ENCODE measurements around the gene UBL3. TPM values are rescaled to one million over a fixed set of nuclear protein-coding genes. Genes with fewer than 3 reads are reported as not detected.

Gene UBL3
- total RNA-seq, 3 donors from 2014 or later (not counting 1 experiment from before 2014, with no cell fraction given) = 29.6 to 36.0 (median 31.5) TPM

- intact Hi-C loops (cut with micrococcal nuclease) = loop anchor here (2.0 kb wide), 1 partner anchor 14 kb away; no protein-coding TSS in a partner anchor
- Mint-ChIP-seq H3K9me3 (no peaks in the 10 kb centered on the region), H3K36me3 (no peaks in the 10 kb centered on the region), H3K27me3 (ENCODE audit: low read depth in 2 of 2) (no peaks in the 10 kb centered on the region), H3K4me1 (peaks cover 31 to 37% of the 10 kb centered on the region in 2 donors), H3K27ac (no peak overlapping the region), H3K4me3 (no peak overlapping the region)
- ATAC-seq (no peak), DNase-seq (no peak)
- Histone ChIP-seq H3K27me3 (ENCODE audit: control insufficient read depth, insufficient read depth, low read length) (no peaks in the 10 kb centered on the region), H3K4me1 (ENCODE audit: control insufficient read depth, insufficient read depth, low read length) (no peaks in the 10 kb centered on the region), H3K36me3 (ENCODE audit: control insufficient read depth, insufficient read depth, low read length) (no peaks in the 10 kb centered on the region), H3K4me3 (ENCODE audit: low read length) (no peak overlapping the region), H3K27ac (ENCODE audit: low read length) (no peak overlapping the region), H3K9me3 (ENCODE audit: control insufficient read depth, insufficient read depth, low read length) (no peaks in the 10 kb centered on the region)
- no CpG with 5 or more reads among the region's 1 CpG for WGBS (ENCODE audit: insufficient coverage)
- no peak for TF ChIP-seq CTCF (IDR thresholded peaks at IDR 0.05)
Measured at GRCh38 chr13:29786698-29787097, 63.7 kb downstream of the UBL3 start.

GRCh38 chr13:29785978-29786377 is 64.4 kb downstream of the UBL3 start:
- Histone ChIP-seq H3K9me3 (ENCODE audit: control insufficient read depth, insufficient read depth, low read length) (no peaks in the 10 kb centered on the region), H3K4me3 (ENCODE audit: low read length) (no peak overlapping the region), H3K4me1 (ENCODE audit: control insufficient read depth, insufficient read depth, low read length) (no peaks in the 10 kb centered on the region), H3K27ac (ENCODE audit: low read length) (no peak overlapping the region), H3K27me3 (ENCODE audit: control insufficient read depth, insufficient read depth, low read length) (no peaks in the 10 kb centered on the region), H3K36me3 (ENCODE audit: control insufficient read depth, insufficient read depth, low read length) (no peaks in the 10 kb centered on the region)
- ATAC-seq = no peak
- no peaks in the 10 kb centered on the region for H3K27me3 Mint-ChIP-seq (ENCODE audit: low read depth in 2 of 2)
- no peak overlapping the region for H3K27ac Mint-ChIP-seq
- H3K4me1 Mint-ChIP-seq = peaks cover 24 to 30% of the 10 kb centered on the region in 2 donors
- no peaks in the 10 kb centered on the region for H3K36me3 Mint-ChIP-seq
- no peak overlapping the region for H3K4me3 Mint-ChIP-seq
- no peak for TF ChIP-seq CTCF (IDR thresholded peaks at IDR 0.05)
- DNase-seq = no peak
- intact Hi-C loops (cut with micrococcal nuclease) = loop anchor here (2.0 kb wide), 1 partner anchor 15 kb away; no protein-coding TSS in a partner anchor
- H3K9me3 Mint-ChIP-seq = no peaks in the 10 kb centered on the region

- H3K27me3 ChIP-seq (ENCODE audit: control insufficient read depth, insufficient read depth, low read length) = no peaks in the 10 kb centered on the region
- H3K9me3 ChIP-seq (ENCODE audit: control insufficient read depth, insufficient read depth, low read length) = no peaks in the 10 kb centered on the region
- no peaks in the 10 kb centered on the region for H3K36me3 Mint-ChIP-seq
- H3K4me1 ChIP-seq (ENCODE audit: control insufficient read depth, insufficient read depth, low read length) = no peaks in the 10 kb centered on the region
- DNase-seq (no peak), ATAC-seq (no peak)
- WGBS (ENCODE audit: insufficient coverage) = 50% methylated on average over 1 of the region's 1 CpG
- no peaks in the 10 kb centered on the region for H3K27me3 Mint-ChIP-seq (ENCODE audit: low read depth in 2 of 2)
- no peak overlapping the region for H3K27ac ChIP-seq (ENCODE audit: low read length)
- H3K36me3 ChIP-seq (ENCODE audit: control insufficient read depth, insufficient read depth, low read length) = no peaks in the 10 kb centered on the region
- H3K4me3 ChIP-seq (ENCODE audit: low read length) = no peak overlapping the region
- H3K4me3 Mint-ChIP-seq = no peak overlapping the region
- TF ChIP-seq CTCF (IDR thresholded peaks at IDR 0.05) = no peak
- no peak overlapping the region for H3K27ac Mint-ChIP-seq
- no peaks in the 10 kb centered on the region for H3K9me3 Mint-ChIP-seq
- intact Hi-C loops (cut with micrococcal nuclease) = no loop called here
- peaks cover 14 to 15% of the 10 kb centered on the region in 2 donors for H3K4me1 Mint-ChIP-seq
Measured at GRCh38 chr13:29782798-29783197, 67.6 kb downstream of the UBL3 start.

GRCh38 chr13:29774830-29775229 is 75.6 kb downstream of the UBL3 start:
- Mint-ChIP-seq H3K9me3 (no peaks in the 10 kb centered on the region), H3K27ac (no peak overlapping the region), H3K36me3 (no peaks in the 10 kb centered on the region), H3K4me3 (no peak overlapping the region), H3K27me3 (ENCODE audit: low read depth in 2 of 2) (no peaks in the 10 kb centered on the region), H3K4me1 (peaks cover 0 to 5% of the 10 kb centered on the region in 2 donors)
- no peak for TF ChIP-seq CTCF (IDR thresholded peaks at IDR 0.05)
- WGBS (ENCODE audit: insufficient coverage) = 100% methylated on average over 1 of the region's 1 CpG
- ATAC-seq = no peak
- H3K9me3 ChIP-seq (ENCODE audit: control insufficient read depth, insufficient read depth, low read length) = no peaks in the 10 kb centered on the region
- intact Hi-C loops (cut with micrococcal nuclease) = no loop called here
- no peaks in the 10 kb centered on the region for H3K4me1 ChIP-seq (ENCODE audit: control insufficient read depth, insufficient read depth, low read length)
- no peak overlapping the region for H3K4me3 ChIP-seq (ENCODE audit: low read length)
- no peaks in the 10 kb centered on the region for H3K27me3 ChIP-seq (ENCODE audit: control insufficient read depth, insufficient read depth, low read length)
- no peak for DNase-seq
- no peak overlapping the region for H3K27ac ChIP-seq (ENCODE audit: low read length)
- no peaks in the 10 kb centered on the region for H3K36me3 ChIP-seq (ENCODE audit: control insufficient read depth, insufficient read depth, low read length)

Measured in natural killer cell (primary cell).